ENCODE data around the gene SMTN.
"Not testable (repeated sequence)": the region's sequence is repeated elsewhere in the genome, so short reads cannot be mapped to it uniquely, and the experiment has no call there.

Gene SMTN

GRCh38 chr22:31055635-31056159 lies 25.4 kb upstream of the SMTN start:
- no peak for TF ChIP-seq CTCF (IDR thresholded peaks at IDR 0.05; ENCODE audit: borderline replicate concordance, control extremely low read depth, extremely low read depth, insufficient read depth, missing control alignments)
- in situ Hi-C loops (cut with MboI; ENCODE audit: low sequenced_read_pairs, unreplicated experiment) = no loop called here
- no peak for DNase-seq (ENCODE audit: low spot score)

GRCh38 chr22:31056986-31057599 lies 24.0 kb upstream of the SMTN start:
- DNase-seq (ENCODE audit: low spot score) = no peak
- no peak for TF ChIP-seq CTCF (IDR thresholded peaks at IDR 0.05; ENCODE audit: borderline replicate concordance, control extremely low read depth, extremely low read depth, insufficient read depth, missing control alignments)
- in situ Hi-C loops (cut with MboI; ENCODE audit: low sequenced_read_pairs, unreplicated experiment) = no loop called here

- in situ Hi-C loops (cut with MboI; ENCODE audit: low sequenced_read_pairs, unreplicated experiment) = not testable (repeated sequence)
These were observed 21.5 kb upstream of the SMTN start for GRCh38 chr22:31059663-31060062.

GRCh38 chr22:31062566-31063230 lies 18.4 kb upstream of the SMTN start:
- DNase-seq (ENCODE audit: low spot score) = no peak
- in situ Hi-C loops (cut with MboI; ENCODE audit: low sequenced_read_pairs, unreplicated experiment) = no loop called here
- TF ChIP-seq CTCF (IDR thresholded peaks at IDR 0.05; ENCODE audit: borderline replicate concordance, control extremely low read depth, extremely low read depth, insufficient read depth, missing control alignments) = no peak

More at GRCh38 chr22:31059663-31060062, 21.5 kb upstream of the SMTN start:
- not testable (repeated sequence) for DNase-seq (ENCODE audit: low spot score)

GRCh38 chr22:31064369-31064768 lies 16.7 kb upstream of the SMTN start:
- in situ Hi-C loops (cut with MboI; ENCODE audit: low sequenced_read_pairs, unreplicated experiment) = no loop called here
- no peak for DNase-seq (ENCODE audit: low spot score)
- TF ChIP-seq CTCF (IDR thresholded peaks at IDR 0.05; ENCODE audit: borderline replicate concordance, control extremely low read depth, extremely low read depth, insufficient read depth, missing control alignments) = no peak

- TF ChIP-seq CTCF (IDR thresholded peaks at IDR 0.05; ENCODE audit: borderline replicate concordance, control extremely low read depth, extremely low read depth, insufficient read depth, missing control alignments) = no peak
- in situ Hi-C loops (cut with MboI; ENCODE audit: low sequenced_read_pairs, unreplicated experiment) = no loop called here
These were observed 12.1 kb upstream of the SMTN start for GRCh38 chr22:31068970-31069369.

GRCh38 chr22:31069691-31070314 lies 11.3 kb upstream of the SMTN start:
- not testable (repeated sequence) for DNase-seq (ENCODE audit: low spot score)

More at GRCh38 chr22:31068970-31069369, 12.1 kb upstream of the SMTN start:
- no peak for DNase-seq (ENCODE audit: low spot score)

GRCh38 chr22:31073125-31073524 lies 8.0 kb upstream of the SMTN start:
- in situ Hi-C loops (cut with MboI; ENCODE audit: low sequenced_read_pairs, unreplicated experiment); DNase-seq (ENCODE audit: low spot score): not testable (repeated sequence)

More at GRCh38 chr22:31069691-31070314, 11.3 kb upstream of the SMTN start:
- in situ Hi-C loops (cut with MboI; ENCODE audit: low sequenced_read_pairs, unreplicated experiment) = not testable (repeated sequence)

- DNase-seq (ENCODE audit: low spot score); in situ Hi-C loops (cut with MboI; ENCODE audit: low sequenced_read_pairs, unreplicated experiment): not testable (repeated sequence)
These were observed 7.5 kb upstream of the SMTN start for GRCh38 chr22:31073545-31074145.

All from GM13976 (cell line).